IPS-15b (cell line): ENCODE results near the gene PSAT1.
"Not testable (repeated sequence)": the region's sequence is repeated elsewhere in the genome, so short reads cannot be mapped to it uniquely, and the experiment has no call there.

Experiments
- H3K27me3 ChIP-seq: one replicate; pipeline ENCODE4 v1.6.1; 2013; ENCODE audit warnings: low read length; ENCODE audit not compliant: control insufficient read depth, insufficient read depth
- H3K36me3 ChIP-seq: one replicate; pipeline ENCODE4 v1.6.1; 2013; ENCODE audit warnings: low read length; ENCODE audit not compliant: control insufficient read depth, insufficient read depth
- H3K4me1 ChIP-seq: one replicate; pipeline ENCODE4 v1.6.1; 2013; ENCODE audit warnings: mild to moderate bottlenecking, low read length; ENCODE audit not compliant: control insufficient read depth, insufficient read depth
- H3K4me3 ChIP-seq: one replicate; pipeline ENCODE4 v1.5.1; 2013; ENCODE audit warnings: low read depth, low read length
- H3K9ac ChIP-seq: one replicate; pipeline ENCODE4 v1.6.1; 2013; ENCODE audit warnings: low read depth, mild to moderate bottlenecking, low read length
- H3K9me3 ChIP-seq: one replicate; pipeline ENCODE4 v1.6.1; 2013; ENCODE audit warnings: mild to moderate bottlenecking, low read length; ENCODE audit not compliant: control insufficient read depth, insufficient read depth

The PSAT1 gene

DNA sequence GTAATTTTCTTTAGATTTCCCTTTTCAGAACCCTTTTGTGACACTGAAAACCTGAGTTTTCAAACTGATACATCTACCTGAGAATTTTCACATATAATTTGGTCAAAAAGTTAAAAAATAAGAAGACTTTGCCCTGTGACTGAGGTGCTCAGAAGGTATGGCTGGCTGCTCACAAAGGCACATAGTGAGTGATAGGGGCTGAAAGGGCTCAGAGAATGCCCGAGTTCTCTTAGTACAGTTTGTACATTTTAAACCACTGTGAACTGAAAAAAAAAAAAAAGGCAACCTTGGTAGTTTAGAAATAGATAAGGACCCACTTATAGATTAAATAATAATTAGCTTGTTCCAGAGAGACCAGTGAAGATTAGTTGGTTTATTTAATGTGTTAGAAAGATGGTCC, 18.1 kb upstream of the PSAT1 start:
- Histone ChIP-seq H3K4me1 (no peaks in the 10 kb centered on the region), H3K27me3 (no peaks in the 10 kb centered on the region), H3K36me3 (no peaks in the 10 kb centered on the region), H3K9me3 (no peaks in the 10 kb centered on the region), H3K4me3 (no peak overlapping the region), H3K9ac (no peak overlapping the region)

GRCh38 chr9:78280982-78281668, 15.8 kb upstream of the PSAT1 start:
- Histone ChIP-seq H3K27me3 (no peaks in the 10 kb centered on the region), H3K4me3 (no peak overlapping the region), H3K4me1 (no peaks in the 10 kb centered on the region), H3K9me3 (no peaks in the 10 kb centered on the region), H3K9ac (no peak overlapping the region), H3K36me3 (no peaks in the 10 kb centered on the region)

- not testable (repeated sequence) for H3K4me3 ChIP-seq, H3K27me3 ChIP-seq, H3K9ac ChIP-seq, H3K9me3 ChIP-seq, H3K4me1 ChIP-seq, H3K36me3 ChIP-seq
These were observed 12.7 kb upstream of the PSAT1 start for GRCh38 chr9:78284181-78284580.

DNA sequence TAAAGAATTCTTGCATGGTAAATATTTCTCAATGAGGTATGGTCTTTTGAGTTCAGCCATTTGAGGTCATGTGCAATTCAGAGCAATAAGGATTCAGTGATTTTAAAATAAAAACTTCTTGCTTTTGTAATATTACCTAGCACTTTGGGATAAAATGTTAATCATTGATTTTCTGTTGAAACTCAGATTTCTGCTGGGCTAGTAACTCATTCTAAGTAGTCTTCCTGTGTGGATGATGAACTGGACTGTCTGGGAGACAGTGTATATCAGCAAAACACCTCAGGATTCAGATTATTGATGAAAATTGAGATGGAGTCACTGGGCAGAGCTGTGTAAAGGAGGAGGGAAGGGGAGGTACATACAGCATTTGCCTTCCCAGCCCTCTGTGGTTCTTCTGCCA, 10.8 kb upstream of the PSAT1 start:
- Histone ChIP-seq H3K4me1 (no peaks in the 10 kb centered on the region), H3K9me3 (no peaks in the 10 kb centered on the region), H3K4me3 (no peak overlapping the region), H3K36me3 (no peaks in the 10 kb centered on the region), H3K9ac (no peak overlapping the region), H3K27me3 (no peaks in the 10 kb centered on the region)

DNA sequence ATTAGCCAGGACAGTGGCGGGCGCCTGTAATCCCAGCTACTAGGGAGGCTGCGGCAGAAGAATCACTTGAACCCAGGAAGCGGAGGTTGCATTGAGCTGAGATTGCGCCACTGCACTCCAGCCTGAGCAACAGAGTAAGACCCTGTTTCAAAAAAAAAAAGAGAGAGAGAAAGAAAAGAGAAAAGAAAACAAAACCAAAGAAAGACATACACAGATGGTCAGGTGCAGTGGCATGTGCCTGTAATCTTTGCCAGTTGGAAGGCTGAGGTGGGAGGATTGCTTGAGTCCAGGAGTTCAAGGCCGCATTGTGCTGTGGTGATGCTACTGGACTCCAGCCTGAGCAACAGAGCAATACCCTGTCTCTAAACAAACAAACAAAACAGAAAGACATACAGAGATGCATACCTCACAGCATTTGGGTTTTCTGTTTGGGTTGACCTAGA, 10.0 kb upstream of the PSAT1 start:
- no peak overlapping the region for H3K4me3 ChIP-seq
- no peaks in the 10 kb centered on the region for H3K4me1 ChIP-seq
- H3K27me3 ChIP-seq, result no peaks in the 10 kb centered on the region
- H3K36me3 ChIP-seq, result no peaks in the 10 kb centered on the region
- no peaks in the 10 kb centered on the region for H3K9me3 ChIP-seq
- H3K9ac ChIP-seq, result no peak overlapping the region

DNA sequence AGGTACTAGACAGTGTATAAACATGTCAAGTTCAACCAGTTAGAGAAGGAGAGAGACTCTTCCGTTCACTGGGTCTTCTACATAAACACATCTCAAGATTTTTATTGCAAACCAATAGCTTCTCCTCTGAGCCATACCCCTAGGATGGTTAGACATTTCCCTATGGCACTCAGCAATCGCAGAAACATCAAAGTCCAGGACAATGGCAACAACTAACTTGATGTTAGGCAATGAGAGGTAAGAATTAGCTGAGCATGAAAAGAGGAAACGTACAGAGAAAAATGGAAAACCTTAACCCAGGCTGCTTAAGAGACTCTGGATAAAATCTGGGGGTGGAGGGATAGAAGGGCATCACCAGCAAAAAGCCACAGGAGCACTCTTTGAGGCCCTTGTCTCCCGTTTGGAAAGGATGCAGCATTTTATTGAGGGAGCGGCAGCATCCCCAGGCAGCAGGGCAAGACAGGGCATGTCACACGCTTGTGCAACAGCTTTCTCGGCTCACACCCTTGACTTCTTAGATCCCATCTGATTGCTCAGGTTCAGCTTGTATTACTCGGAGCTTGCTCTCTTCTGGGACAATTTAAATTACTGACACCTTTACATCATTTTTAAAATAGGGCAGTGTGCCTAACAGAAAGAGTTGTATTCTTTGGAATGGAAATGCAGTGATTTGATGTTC, 8.6 kb upstream of the PSAT1 start:
- H3K4me3 ChIP-seq, result no peak overlapping the region
- no peaks in the 10 kb centered on the region for H3K27me3 ChIP-seq
- H3K9me3 ChIP-seq, result no peaks in the 10 kb centered on the region
- H3K9ac ChIP-seq, result no peak overlapping the region
- H3K4me1 ChIP-seq, result no peaks in the 10 kb centered on the region
- H3K36me3 ChIP-seq, result no peaks in the 10 kb centered on the region

DNA sequence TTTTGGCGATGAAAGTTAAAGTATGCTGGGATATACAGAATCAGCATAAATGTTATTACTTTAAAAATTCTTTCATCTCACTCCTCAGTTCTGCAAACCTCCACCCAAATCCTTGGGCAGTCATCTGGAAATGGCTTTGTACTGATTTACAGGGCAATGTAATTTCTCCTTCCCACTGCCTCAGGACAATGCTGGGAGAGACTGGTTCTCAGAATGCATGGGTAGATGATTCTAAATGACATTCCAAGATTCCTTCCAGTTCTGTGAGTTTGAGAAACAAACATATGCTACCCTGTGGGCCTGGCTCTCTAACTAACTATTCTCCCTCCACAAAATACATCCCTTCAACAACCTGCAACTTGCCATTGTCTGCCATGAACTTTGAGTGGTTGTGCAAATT, 7.5 kb upstream of the PSAT1 start:
- H3K9ac ChIP-seq, result no peak overlapping the region
- no peaks in the 10 kb centered on the region for H3K4me1 ChIP-seq
- H3K36me3 ChIP-seq, result no peaks in the 10 kb centered on the region
- no peaks in the 10 kb centered on the region for H3K27me3 ChIP-seq
- H3K9me3 ChIP-seq, result no peaks in the 10 kb centered on the region
- H3K4me3 ChIP-seq, result no peak overlapping the region

GRCh38 chr9:78291240-78291925, 5.5 kb upstream of the PSAT1 start:
- no peak overlapping the region for H3K4me3 ChIP-seq
- peaks cover 4% of the 10 kb centered on the region for H3K27me3 ChIP-seq
- H3K9me3 ChIP-seq, result no peaks in the 10 kb centered on the region
- peaks cover 10% of the 10 kb centered on the region for H3K4me1 ChIP-seq
- no peak overlapping the region for H3K9ac ChIP-seq
- H3K36me3 ChIP-seq, result no peaks in the 10 kb centered on the region

- Histone ChIP-seq H3K9me3 (no peaks in the 10 kb centered on the region), H3K4me1 (peaks cover 10% of the 10 kb centered on the region), H3K27me3 (peaks cover 4% of the 10 kb centered on the region), H3K36me3 (no peaks in the 10 kb centered on the region), H3K4me3 (no peak overlapping the region), H3K9ac (no peak overlapping the region)
These were observed 4.9 kb upstream of the PSAT1 start for GRCh38 chr9:78292026-78292425.

GRCh38 chr9:78292716-78293497, 4.0 kb upstream of the PSAT1 start:
- H3K4me3 ChIP-seq, result no peak overlapping the region
- H3K36me3 ChIP-seq, result no peaks in the 10 kb centered on the region
- H3K4me1 ChIP-seq, result peaks cover 10% of the 10 kb centered on the region
- peaks cover 4% of the 10 kb centered on the region for H3K27me3 ChIP-seq
- no peaks in the 10 kb centered on the region for H3K9me3 ChIP-seq
- H3K9ac ChIP-seq, result no peak overlapping the region

DNA sequence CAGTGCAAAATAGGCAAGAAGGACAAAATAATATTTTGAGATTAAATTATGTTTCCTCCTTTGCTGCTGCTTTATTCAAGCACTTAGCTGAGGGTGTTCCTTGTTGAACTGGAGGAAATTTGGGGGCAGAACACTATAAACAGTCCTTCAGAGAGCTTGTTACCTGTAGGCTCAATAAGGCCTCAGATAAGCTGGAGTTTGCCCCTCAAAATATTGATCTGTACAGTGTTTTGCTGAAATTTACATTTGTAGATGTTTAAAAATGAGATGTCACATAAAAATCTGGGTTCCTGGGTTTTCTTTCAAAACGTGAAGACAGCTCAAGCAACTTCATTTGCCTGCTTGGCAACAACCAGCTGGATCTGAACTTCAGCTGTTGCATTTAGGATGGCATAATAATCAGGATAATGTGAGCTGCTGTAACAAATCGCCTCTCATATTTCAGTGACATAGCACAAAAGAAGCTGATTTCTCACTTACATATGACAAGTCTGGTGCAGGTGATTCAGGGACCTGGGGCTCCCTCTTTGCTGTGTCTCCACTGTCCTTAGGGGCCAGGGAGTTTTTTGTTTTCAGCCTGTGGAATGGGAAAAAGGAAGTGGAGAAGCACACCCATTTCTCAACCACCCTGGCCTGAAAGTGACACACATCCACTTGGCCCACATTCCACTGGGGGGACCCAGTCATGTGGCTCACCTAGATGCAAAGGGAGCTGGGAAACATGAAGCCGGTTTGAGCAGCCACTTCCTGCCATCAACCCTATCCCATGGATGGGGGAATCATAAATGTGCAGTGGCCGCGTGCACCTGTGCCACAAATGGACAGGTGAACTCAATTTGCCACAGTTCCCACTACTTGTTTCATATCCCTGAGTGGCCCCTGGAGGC, 2.4 kb upstream of the PSAT1 start:
- no peaks in the 10 kb centered on the region for H3K9me3 ChIP-seq
- H3K4me3 ChIP-seq, result no peak overlapping the region
- H3K9ac ChIP-seq, result no peak overlapping the region

More for the DNA sequence above, 2.4 kb upstream of the PSAT1 start:
- H3K4me1 ChIP-seq, result peaks cover 10% of the 10 kb centered on the region
- no peaks in the 10 kb centered on the region for H3K36me3 ChIP-seq
- peaks cover 4% of the 10 kb centered on the region for H3K27me3 ChIP-seq
